HG02884 (cell line): ENCODE measurements around the gene FYCO1.

ENCODE experiments used
- ATAC-seq: cut with Tn5 transposase; IDR thresholded peaks from one replicate; pipeline ENCODE4 v1.9.1; 2021; ENCODE audit warnings: mild to moderate bottlenecking, moderate library complexity; ENCODE audit not compliant: unreplicated experiment

Gene FYCO1

DNA sequence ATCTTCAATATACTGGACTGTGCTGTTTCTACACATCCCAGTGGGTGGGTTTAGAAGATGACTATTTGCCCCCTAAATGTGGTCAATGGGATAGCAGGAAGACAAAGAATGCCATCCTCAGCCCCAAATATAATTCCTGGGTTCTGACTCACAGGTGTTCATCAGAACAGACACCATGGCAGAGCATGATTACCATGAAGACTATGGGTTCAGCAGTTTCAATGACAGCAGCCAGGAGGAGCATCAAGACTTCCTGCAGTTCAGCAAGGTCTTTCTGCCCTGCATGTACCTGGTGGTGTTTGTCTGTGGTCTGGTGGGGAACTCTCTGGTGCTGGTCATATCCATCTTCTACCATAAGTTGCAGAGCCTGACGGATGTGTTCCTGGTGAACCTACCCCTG lies 49.3 kb downstream of the FYCO1 start:
- ATAC-seq = no peak

DNA sequence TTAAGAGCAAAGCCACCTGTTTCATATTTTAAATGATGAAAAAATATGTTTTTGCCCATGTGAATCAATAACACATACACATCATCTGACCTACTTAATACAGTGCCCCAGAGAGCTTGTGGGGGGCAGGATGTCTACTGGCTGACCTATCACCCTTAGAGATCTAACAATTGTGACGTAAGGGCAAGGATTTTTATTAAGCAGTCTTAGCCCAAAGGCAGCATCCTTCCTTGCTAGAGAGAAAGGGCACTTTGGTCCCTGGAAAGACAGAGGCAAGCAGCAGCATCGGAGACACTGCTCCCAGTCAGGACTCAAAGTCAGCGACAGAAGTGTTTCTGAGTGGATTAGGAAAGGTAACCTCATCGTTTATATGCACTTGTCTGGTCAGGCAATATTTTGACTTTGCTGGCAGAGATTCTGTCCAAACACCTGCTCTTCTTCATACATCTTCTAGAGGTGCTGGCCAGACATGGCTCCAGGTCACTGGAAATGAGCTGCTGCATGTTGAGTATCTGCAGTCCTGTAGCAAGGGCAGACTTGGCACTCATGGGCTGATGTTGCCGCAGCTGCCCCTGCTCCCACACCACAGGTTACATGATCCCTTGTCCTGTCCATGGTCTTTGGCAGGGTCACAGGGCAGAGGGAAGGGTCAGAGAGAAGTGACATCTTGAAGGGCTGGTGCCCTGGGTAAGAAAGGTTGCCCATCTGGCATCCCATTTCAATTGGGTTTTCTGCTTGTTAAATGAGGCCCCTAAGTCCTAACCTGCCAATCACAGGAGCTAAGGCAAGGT lies 50.6 kb downstream of the FYCO1 start:
- ATAC-seq = no peak

DNA sequence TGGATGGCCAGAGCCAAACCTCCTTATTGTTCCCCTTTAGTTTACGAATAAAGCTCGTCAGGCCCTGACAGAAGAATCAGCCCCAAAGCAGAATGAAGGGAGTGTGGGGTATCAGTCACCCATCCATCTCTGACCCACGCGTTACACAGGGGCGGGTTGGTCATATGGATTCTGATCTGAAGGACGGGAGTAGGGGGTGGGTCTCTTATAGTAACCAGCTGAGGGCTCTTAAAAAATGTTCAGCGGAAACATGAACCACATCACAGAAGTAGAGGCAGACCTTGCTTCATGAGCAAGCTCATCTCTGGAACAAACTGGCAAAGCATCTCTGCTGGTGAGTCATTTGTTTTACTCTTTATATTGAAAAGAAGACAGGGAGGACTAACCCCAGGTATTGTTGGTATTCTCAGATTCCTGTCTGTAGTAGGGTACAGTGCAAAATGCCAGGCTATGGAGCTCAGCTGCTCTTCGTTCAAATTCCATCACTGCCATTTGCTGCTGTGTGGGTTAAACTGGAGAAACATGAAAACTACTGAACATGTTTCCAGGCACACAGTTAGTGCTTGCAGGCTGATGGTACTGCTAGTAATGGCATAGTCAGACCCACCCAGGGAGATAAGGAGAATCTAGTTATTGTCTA lies 52.3 kb downstream of the FYCO1 start, which contains the start of gene CXCR6:
TSS of gene CXCR6 (plus strand) at position 258 of the 640 bp plus-strand sequence. CDS start 3,018 bp downstream, outside the sequence.
- no peak for ATAC-seq

DNA sequence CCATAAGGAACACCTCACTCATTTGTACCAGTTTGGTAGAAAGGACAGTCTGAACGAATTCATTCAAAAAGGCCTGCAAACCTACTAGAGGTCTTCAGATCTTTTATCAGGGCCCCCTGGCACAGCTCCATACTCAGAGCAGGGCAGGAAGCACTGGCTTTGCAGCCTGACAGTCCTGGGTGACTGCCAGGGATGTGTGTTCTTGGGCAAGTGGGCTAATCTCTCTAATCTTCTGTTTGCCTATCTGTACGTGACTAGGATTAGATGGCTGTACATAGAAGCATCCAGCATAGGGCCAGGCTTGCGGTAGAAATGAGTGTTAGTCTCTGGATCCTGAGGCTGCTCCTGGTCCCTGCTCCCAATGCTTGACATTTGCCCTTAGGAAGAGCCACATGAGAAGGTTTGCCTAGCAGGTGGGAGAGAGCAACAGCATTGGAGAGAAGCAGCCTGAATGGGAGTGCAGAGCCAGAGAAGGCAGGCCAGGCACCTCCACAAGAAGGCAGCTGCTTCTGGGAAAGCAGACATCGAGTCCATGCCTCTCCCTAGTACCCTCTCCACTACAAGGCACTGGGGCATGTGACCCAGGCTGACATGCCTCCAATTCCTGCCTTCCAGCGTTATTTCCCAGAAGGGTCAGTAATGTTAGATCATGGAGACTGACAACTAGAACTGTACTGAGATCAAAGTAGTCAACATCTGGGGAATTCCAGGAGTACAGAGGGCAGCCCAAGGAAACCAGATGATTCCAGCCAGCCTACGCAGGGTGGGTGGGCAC lies 53.4 kb downstream of the FYCO1 start:
- ATAC-seq = no peak

DNA sequence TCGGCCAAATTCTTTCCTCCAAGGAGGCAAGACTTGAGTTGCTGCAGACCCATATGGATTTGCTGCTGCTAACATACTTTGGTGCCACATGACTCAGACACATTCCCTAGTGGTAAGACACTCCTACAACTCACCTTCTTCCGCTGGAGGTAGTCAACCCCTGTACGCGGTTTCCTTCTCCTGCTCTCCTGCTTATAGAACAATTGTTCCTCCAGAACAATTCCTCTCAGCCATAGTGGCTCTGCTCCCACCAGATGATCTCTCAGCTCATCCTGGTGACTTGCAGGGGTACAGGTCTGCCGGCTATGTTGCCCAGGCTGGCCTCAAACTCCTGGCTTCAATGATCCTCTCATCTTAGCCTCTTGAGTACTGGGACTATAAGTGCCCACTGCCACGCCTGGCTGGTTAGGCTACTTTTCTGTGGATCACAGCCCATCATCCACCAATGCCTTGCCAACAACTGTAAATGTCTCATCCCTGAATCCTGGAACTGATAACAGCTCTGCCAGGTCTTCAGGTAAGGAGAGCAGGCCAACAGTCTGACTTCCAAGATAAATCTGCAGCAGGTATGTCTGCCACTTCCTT lies 54.8 kb downstream of the FYCO1 start:
- ATAC-seq = no peak

DNA sequence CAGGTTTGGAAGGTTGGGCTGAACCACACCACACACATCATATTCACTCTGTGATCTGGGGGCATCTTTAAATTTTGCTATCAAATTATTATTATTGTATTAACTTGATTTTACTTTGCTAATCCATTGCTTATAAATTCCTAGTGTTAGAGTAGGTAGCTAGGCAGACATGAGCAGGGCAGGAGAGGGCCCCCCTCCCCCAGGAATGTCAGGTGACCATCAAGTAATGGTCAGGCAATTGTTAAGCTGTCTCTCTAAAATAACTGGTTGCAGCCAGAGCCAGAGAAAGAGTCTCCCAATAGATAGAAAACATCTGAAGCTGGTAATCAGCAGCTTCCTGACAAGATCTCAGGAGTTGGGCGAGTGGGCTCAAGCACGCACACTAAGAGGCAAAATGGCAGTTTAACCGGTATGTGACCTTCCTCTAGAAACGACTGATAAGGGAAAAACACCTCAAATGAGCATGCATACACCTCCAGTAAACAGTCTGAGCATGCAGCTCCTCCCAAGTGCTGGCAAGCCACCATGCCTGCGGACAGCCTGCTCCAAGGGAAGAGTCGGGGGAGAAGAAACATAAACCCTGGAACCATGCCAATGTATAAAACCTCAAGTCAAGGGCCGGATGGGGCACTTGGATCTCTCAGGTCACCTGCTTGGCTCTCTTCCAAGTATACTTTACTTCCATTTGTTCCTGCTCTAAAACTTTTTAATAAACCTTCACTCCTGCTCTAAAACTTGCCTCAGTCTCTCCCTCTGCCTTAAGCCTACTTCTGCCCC lies 55.4 kb downstream of the FYCO1 start:
- ATAC-seq = no peak

DNA sequence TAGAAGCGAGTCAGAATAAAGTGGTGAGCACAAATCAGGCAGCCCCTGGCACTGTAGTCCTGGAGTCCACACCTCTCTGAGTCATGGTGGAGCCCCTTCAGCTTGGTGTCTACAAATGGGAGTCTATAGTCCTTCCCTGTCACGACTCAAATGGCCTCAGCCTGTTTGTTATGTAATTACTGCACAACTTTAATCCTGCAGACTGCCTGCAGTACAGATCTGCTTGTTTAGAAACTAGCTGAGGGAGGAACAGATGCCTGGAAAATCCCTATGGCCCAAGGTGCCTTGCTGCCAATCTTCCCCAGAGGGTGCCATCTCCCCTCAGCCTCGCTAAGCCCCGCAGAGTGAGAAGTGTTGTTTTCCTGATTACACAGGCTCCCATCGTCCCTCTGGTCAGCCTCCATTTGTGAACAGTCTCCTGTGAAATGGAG lies 56.3 kb downstream of the FYCO1 start:
- no peak for ATAC-seq

DNA sequence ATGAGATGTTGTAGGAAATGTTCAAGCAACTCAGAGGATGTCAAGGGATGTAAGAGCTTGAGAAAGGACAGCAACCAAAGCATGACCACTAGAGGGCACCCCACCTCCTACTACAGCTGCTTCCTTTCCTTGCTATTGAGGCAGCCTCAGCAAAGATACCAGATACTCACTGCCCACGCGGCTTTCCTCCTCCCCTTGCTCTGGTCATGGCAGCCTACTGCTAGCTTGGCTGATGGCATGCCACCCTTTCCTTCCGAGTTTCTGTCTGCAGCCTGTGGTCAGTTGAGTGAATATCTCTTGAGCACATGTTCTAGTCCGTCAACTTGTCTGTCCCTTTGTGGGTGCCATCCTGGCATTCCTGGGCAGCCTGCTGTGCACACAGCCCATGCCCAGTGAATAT lies 56.8 kb downstream of the FYCO1 start:
- no peak for ATAC-seq

DNA sequence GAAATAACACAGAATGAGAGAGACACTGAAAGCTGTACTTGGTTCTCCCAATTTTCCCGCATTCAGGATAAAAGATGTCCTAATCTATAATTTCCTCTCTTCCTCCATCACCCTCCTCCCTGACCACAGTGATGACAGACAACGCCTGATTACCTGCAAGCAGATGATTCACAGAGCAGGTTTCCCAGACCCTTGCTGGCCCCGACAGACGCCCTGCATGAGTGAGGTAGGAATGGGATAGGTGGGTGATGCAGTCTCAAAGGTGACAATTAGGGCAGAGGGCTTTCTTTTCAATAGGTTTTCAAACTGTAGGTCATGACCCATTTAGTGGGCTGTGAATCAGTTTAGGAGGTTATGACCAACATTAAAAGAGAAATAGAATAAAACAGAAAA lies 57.6 kb downstream of the FYCO1 start:
- ATAC-seq = no peak

DNA sequence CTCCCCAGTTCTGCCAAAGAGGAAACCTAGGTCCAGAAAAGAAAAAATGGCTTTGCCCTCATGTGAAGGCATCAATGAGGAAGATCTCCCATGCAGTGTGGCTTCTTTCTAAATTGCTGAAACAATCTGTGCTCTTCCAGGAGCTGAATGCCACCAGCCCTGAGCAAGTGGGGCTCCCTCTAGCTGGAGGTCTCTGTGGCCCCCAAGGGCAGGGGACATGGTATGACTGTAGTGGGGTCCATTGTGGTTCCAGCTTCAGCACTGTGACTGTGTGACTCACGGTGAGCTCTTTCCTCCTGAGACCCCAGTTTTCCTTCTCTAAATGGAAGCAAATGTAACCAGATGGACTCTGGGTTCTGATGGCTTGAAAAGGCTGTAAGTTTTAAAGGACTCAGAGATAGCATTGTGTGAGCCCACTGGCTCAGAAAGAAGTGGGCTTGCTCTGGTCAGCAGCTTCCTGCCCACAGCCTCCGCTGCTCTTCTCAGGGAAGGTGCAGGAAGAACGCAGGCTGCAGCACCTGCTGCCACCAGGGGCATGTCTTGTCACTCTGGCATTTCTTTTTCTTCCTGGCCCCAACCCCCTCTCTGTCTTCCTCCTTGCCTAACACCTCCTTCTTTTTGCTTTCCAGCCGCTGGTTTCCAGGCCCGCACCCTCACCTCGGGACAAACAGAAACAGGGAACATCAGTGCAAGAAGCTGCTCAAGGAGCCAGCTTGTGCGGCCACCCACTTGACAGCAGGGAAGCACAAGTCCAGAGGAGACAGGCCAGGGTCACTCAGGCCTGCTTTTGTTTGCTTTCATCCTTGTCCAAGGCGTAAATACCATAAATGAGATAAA lies 58.2 kb downstream of the FYCO1 start:
- ATAC-seq = no peak

DNA sequence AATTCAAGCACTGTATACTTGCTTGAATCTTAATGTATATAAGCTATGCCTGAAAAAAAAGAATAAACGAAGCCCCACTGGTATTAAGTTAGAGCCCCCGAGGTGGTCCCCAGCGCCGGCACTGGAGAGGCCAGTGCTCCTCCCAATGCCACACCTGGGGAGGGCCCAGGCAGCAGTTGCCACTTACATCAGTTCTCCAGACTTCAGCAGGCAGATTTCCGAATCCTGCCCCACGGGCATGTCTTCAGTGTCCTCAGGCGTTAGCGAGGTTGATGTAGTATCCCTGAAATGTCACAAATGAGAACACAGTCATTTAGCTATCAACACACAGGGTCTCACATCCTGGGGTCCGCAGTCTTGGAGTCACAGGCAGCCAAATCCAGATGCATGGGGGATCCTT lies 59.4 kb downstream of the FYCO1 start:
- ATAC-seq = no peak

DNA sequence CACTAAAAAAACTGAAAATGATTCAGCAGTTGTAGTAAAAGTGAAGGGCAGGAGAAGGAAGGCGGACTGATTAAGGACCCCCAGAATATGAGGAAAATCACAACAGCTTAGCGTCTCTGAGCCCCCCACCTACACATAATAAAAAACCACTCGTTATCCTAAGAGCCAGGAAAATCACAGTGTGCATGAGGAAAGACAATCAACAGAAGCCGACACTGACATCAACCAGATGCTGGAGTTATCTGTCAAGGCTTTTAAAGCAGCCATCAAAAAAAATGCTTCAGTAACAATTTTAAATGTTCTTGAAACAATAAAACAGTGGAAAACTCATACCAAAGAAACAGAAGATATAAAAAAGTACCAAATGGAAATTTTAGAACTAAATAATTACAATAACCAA lies 62.0 kb downstream of the FYCO1 start:
- ATAC-seq = no peak

DNA sequence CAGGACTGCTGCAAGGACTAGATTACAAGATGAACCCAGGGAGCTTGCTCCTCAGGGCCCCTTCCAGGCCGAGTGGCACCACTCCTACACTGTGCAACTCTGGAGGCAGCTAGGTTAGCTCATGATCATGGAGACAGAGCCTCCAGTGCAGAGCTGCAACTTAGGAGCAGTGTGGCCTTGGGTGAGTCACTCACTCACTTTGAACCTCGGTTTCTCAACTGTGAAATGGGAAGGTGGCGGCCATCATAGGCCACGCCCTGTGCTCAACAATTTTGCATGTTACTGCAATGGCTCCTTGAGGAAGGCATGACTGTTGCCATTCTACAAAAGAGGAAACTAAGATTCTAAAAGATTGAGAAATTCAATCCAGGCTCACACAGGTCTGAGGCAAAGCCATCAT lies 63.5 kb downstream of the FYCO1 start:
- ATAC-seq = no peak

DNA sequence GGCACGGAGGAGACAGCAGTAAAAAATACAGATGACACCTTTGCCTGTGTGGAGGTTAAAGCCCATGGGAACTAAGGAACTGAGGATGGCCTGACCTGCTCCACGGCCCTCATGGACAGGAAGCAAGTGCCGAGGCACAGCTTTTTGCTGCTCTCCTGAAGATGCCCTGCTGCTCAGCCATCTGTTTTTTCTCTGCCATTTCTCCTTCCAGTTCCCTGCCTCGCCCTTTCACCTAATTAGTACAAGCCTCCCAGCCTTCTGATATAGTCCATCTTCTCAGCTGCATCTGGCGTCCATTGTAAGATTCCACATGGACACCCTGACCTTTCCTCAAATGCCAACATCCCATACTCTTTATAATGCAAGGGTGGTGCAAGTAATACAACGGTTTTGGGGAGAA lies 64.1 kb downstream of the FYCO1 start:
- no peak for ATAC-seq

DNA sequence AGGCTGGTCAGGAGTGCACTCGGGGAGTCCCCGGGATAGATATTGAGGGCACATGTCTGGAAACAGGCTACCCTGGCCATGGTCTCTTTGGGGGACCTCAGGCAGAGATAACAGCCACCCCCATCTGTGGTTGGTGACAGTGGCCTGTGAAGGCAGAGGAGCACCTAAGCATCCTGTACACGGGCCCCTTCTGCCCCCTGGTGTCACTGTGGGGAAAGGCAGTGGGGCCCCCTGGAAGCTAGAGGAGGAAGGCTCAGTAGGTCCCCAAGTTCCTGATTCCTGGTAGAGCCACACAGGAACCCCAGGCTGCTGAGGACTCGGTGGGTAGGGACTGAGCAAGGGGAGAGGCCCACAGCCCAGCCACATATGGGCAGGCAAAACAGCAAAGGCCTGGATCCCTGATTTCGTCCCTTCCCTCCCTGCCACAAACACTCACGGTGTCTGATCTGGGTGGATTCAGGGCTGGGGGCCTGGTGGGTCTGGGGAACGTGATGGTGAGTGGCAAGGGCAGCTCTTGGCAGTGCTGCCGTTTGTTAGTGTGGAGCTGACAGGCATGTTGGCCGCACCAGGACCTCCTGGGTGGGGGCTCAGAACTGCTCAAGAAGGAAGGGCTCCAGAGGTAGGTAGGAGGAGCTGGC lies 66.5 kb downstream of the FYCO1 start:
- ATAC-seq = no peak

DNA sequence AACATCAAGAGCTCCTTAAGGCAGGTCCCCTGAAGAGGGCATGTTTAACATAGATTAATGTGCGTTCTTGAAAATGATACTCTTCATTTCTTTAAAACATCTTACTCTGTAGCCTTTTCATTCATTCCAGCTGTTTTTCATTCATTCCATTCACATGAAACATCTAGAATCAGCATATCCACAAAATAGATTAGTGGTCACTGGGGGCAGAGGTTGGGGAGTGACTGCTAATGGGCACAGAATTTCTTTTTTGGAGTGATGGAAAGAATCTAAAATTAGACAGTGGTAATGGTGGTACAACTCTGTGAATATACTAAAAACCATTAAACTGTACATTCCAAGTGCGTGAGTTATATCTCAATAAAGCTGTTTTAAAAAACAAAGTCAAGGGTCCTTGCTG lies 67.7 kb downstream of the FYCO1 start:
- ATAC-seq = no peak

DNA sequence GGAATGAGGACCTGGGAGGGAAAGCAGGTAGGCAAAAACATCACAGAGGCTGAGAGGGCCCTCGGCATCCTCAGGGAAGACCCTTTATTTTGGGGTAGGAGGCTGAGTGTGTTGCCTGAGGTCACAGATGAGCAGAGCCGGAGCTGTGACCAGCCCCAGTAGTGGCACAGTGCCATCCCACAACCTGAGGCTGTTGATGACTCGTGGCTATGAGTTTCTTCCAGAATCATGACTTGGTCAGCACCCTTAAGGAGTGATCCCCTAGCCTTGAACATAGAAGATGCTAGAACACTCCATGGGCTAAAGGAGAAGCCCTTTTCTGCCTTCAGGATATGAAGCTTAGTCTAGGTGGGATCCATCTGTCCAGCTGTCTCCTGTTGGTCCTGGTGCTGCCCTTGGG lies 71.9 kb downstream of the FYCO1 start:
- ATAC-seq = no peak

DNA sequence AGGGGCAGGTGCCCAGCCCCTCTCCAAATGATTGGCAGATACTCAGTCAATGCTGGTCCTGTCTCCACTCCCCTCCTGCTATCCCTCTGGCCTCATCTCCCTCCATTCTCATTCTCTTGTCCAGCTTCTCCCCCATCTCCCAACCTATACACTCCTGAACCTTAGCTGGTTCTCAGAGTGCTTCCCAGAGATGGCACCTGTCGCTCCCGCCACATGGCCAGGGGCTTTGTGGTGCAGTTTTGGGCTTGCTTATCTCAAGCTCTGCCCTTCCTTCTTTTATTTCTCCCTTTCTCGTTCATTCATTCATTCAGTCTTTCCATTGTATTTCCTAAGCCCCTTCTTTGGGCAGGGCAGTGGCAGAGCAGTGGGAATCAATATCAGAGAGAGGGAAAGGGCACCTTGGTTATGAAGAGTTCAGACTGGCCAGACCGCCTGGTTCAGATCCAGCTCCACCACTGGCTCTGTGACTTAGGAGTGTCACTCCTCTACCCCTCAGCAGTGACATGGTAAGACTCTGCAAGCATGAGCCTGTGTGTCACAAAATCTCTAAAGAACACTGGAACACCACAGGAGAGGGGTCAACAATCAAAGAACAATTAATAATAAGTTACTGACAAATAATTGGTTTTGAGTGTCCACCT lies 72.6 kb downstream of the FYCO1 start:
- no peak for ATAC-seq

DNA sequence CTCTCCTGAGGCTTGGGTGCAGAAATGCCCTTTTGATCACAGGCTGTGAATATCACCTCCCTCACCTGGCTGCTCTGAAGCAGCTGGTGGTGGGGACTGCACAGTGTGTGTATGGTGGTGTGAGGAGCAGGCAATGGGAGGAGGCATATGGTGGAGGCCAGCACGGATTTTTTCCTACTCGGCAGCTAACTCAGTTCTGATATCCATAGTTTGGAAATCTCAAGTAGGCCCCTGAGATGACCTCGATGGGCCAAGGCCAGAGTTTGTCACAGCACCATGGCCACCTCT lies 73.6 kb downstream of the FYCO1 start:
- ATAC-seq = no peak
